Astrocyte (in vitro differentiated cells and primary cell): ENCODE results near the gene NABP2. TPM values are rescaled to one million over a fixed set of nuclear protein-coding genes. Genes with fewer than 3 reads are reported as not detected.

Experiments used
- DNase-seq: peaks from one replicate; pipeline ENCODE4 v3.0.0-alpha.2; 2010; ENCODE audit warnings: low read depth
- FAIRE-seq: peaks from 2 replicates; lab custom pipeline; 2011; peaks lifted over from hg19 to GRCh38; lab: Jason Lieb, UNC
- H2AFZ ChIP-seq: 2 replicates; pipeline ENCODE4 v1.6.0; 2012; ENCODE audit warnings: low read depth, low read length, inconsistent platforms
- H3K27ac ChIP-seq: 2 replicates; pipeline ENCODE4 v1.5.1; 2011; ENCODE audit warnings: low read depth, low read length, inconsistent platforms
- H3K27me3 ChIP-seq: 2 replicates; pipeline ENCODE4 v1.6.0; 2011; ENCODE audit warnings: low read length, inconsistent platforms; ENCODE audit not compliant: insufficient read depth
- H3K36me3 ChIP-seq: 2 replicates; pipeline ENCODE4 v1.5.1; 2011; ENCODE audit warnings: low read length, inconsistent platforms; ENCODE audit not compliant: insufficient read depth
- H3K4me1 ChIP-seq: 2 replicates; pipeline ENCODE4 v1.5.1; 2011; ENCODE audit warnings: low read length, inconsistent platforms; ENCODE audit not compliant: insufficient read depth
- H3K4me2 ChIP-seq: 2 replicates; pipeline ENCODE4 v1.6.0; 2012; ENCODE audit warnings: low read length, inconsistent platforms
- H3K4me3 ChIP-seq: 2 replicates; pipeline ENCODE4 v1.5.1; 2011; ENCODE audit warnings: low read depth, mild to moderate bottlenecking, low read length, inconsistent platforms; ENCODE audit not compliant: insufficient read depth
- H3K79me2 ChIP-seq: 2 replicates; pipeline ENCODE4 v1.6.0; 2012; ENCODE audit warnings: mild to moderate bottlenecking, low read length, inconsistent platforms; ENCODE audit not compliant: insufficient read depth
- H3K9ac ChIP-seq: 2 replicates; pipeline ENCODE4 v1.6.0; 2012; ENCODE audit warnings: mild to moderate bottlenecking, low read length, inconsistent platforms
- H3K9me3 ChIP-seq: 2 replicates; pipeline ENCODE4 v1.5.1; 2012; ENCODE audit warnings: low read depth, mild to moderate bottlenecking, low read length, inconsistent platforms; ENCODE audit not compliant: insufficient read depth
- H4K20me1 ChIP-seq: 2 replicates; pipeline ENCODE4 v1.6.0; 2012; ENCODE audit warnings: low read length, inconsistent platforms; ENCODE audit not compliant: insufficient read depth
- H3K27ac Mint-ChIP-seq: one replicate; pipeline ENCODE4 v1.8.0; 2021; ENCODE audit warnings: mild to moderate bottlenecking, mixed read lengths; ENCODE audit not compliant: unreplicated experiment
- H3K27me3 Mint-ChIP-seq: one replicate; pipeline ENCODE4 v1.8.0; 2021; ENCODE audit warnings: low read depth, mixed read lengths; ENCODE audit not compliant: unreplicated experiment
- H3K36me3 Mint-ChIP-seq: one replicate; pipeline ENCODE4 v1.8.0; 2021; ENCODE audit warnings: low read depth, mixed read lengths; ENCODE audit not compliant: unreplicated experiment
- H3K4me1 Mint-ChIP-seq: one replicate; pipeline ENCODE4 v1.8.0; 2021; ENCODE audit warnings: low read depth, mixed read lengths; ENCODE audit not compliant: unreplicated experiment
- H3K4me3 Mint-ChIP-seq: one replicate; pipeline ENCODE4 v1.8.0; 2021; ENCODE audit warnings: mild to moderate bottlenecking, moderate library complexity, mixed read lengths; ENCODE audit not compliant: unreplicated experiment
- H3K9me3 Mint-ChIP-seq: one replicate; pipeline ENCODE4 v1.8.0; 2021; ENCODE audit warnings: mild to moderate bottlenecking, mixed read lengths; ENCODE audit not compliant: unreplicated experiment
- CTCF ChIP-seq: IDR thresholded peaks from 2 replicates; pipeline ENCODE4 v1.5.1; 2011; ENCODE audit warnings: low read depth, mild to moderate bottlenecking, inconsistent platforms, low read length, moderate library complexity; ENCODE audit not compliant: insufficient read depth
- EZH2 ChIP-seq: IDR thresholded peaks from 2 replicates; pipeline ENCODE4 v1.6.1; 2012; ENCODE audit warnings: mild to moderate bottlenecking, low read length, inconsistent platforms; ENCODE audit not compliant: insufficient read depth
- total RNA-seq: library from RNA; stranded (reverse); gene quantifications from 2 replicates; pipeline ENCODE4 v1.2.1, GENCODE V29; 2021

NABP2 gene
- total RNA-seq, 1 donor from 2014 or later, result 29.1 TPM

- peak overlapping the region; percentile 84 for H3K27ac Mint-ChIP-seq
- H3K4me2 ChIP-seq, result peak overlapping the region; percentile 91
- H3K9ac ChIP-seq, result peak overlapping the region; percentile 59
- peaks cover 19% of the 10 kb centered on the region for H3K4me1 ChIP-seq
- no peaks in the 10 kb centered on the region for H3K27me3 ChIP-seq
- TF ChIP-seq EZH2 (no peak), CTCF (no peak)
- H3K36me3 ChIP-seq, result peaks cover 3% of the 10 kb centered on the region
- H4K20me1 ChIP-seq, result no peaks in the 10 kb centered on the region
- no peaks in the 10 kb centered on the region for H3K9me3 Mint-ChIP-seq
- peaks cover 28% of the 10 kb centered on the region for H3K79me2 ChIP-seq
- peak overlapping the region; percentile 70 for H2AFZ ChIP-seq
- peak overlapping the region; percentile 42 for H3K27ac ChIP-seq
- no peak for DNase-seq
- peak overlapping the region; percentile 74 for H3K4me3 ChIP-seq
- peaks cover 2% of the 10 kb centered on the region for H3K36me3 Mint-ChIP-seq
- peaks cover 12% of the 10 kb centered on the region for H3K4me1 Mint-ChIP-seq
- H3K4me3 Mint-ChIP-seq, result peak overlapping the region; percentile 42
- no peaks in the 10 kb centered on the region for H3K9me3 ChIP-seq
- no peak for FAIRE-seq
- no peaks in the 10 kb centered on the region for H3K27me3 Mint-ChIP-seq
Observed at GRCh38 chr12:56223571-56224101, 506 bp upstream of the NABP2 start.

- H3K27ac ChIP-seq, result no peak overlapping the region
- H3K9me3 ChIP-seq, result no peaks in the 10 kb centered on the region
- H3K27me3 ChIP-seq, result no peaks in the 10 kb centered on the region
- Mint-ChIP-seq H3K4me1 (peaks cover 12% of the 10 kb centered on the region), H3K27ac (no peak overlapping the region), H3K36me3 (peaks cover 4% of the 10 kb centered on the region), H3K9me3 (no peaks in the 10 kb centered on the region), H3K4me3 (peak overlapping the region; percentile 86), H3K27me3 (no peaks in the 10 kb centered on the region)
- peaks cover 19% of the 10 kb centered on the region for H3K4me1 ChIP-seq
- peaks cover 17% of the 10 kb centered on the region for H3K79me2 ChIP-seq
- peak overlapping the region; percentile 86 for H2AFZ ChIP-seq
- H3K4me2 ChIP-seq, result peak overlapping the region; percentile 91
- H4K20me1 ChIP-seq, result no peaks in the 10 kb centered on the region
- peak overlapping the region; percentile 86 for H3K9ac ChIP-seq
- H3K4me3 ChIP-seq, result peak overlapping the region; percentile 74
- peaks cover 3% of the 10 kb centered on the region for H3K36me3 ChIP-seq
- FAIRE-seq (no peak), DNase-seq (no peak)
- TF ChIP-seq CTCF (no peak), EZH2 (no peak)
Observed at GRCh38 chr12:56224954-56225353, 812 bp downstream of the NABP2 start.

GRCh38 chr12:56229082-56229481 is 4.9 kb downstream of the NABP2 start:
- no peak for FAIRE-seq
- H3K4me1 Mint-ChIP-seq, result peaks cover 2% of the 10 kb centered on the region
- H3K4me3 ChIP-seq, result no peak overlapping the region
- H3K9ac ChIP-seq, result no peak overlapping the region
- peaks cover 4% of the 10 kb centered on the region for H3K36me3 Mint-ChIP-seq
- no peaks in the 10 kb centered on the region for H3K27me3 ChIP-seq
- H3K27ac Mint-ChIP-seq, result no peak overlapping the region
- H3K9me3 ChIP-seq, result no peaks in the 10 kb centered on the region
- no peak overlapping the region for H3K4me3 Mint-ChIP-seq
- H3K36me3 ChIP-seq, result peaks cover 3% of the 10 kb centered on the region
- peaks cover 7% of the 10 kb centered on the region for H3K4me1 ChIP-seq
- peaks cover 4% of the 10 kb centered on the region for H3K27me3 Mint-ChIP-seq
- H3K4me2 ChIP-seq, result no peak overlapping the region
- H2AFZ ChIP-seq, result no peak overlapping the region
- H3K79me2 ChIP-seq, result peaks cover 4% of the 10 kb centered on the region
- no peaks in the 10 kb centered on the region for H4K20me1 ChIP-seq
- TF ChIP-seq CTCF, result no peak
- no peak for TF ChIP-seq EZH2
- no peak for DNase-seq
- no peaks in the 10 kb centered on the region for H3K9me3 Mint-ChIP-seq
- H3K27ac ChIP-seq, result no peak overlapping the region
